NOMO-1 (cell line): ENCODE results near the gene SPDYE3.
"Not testable (repeated sequence)": the region's sequence is repeated elsewhere in the genome, so short reads cannot be mapped to it uniquely, and the experiment has no call there.

Experiments used
- DNase-seq, 2 experiments: peaks; one replicate each; lab custom pipeline; 2025; ENCODE audit not compliant: unreplicated experiment in 2 of 2; lab: John Stamatoyannopoulos, UW

The SPDYE3 gene

GRCh38 chr7:100307402-100307801 is at the start of gene SPDYE3:
Gene SPDYE3, plus strand, starts transcription at chr7:100307702. Its CDS starts 184 bp downstream, at chr7:100307886.
- DNase-seq, result not testable (repeated sequence)

GRCh38 chr7:100259984-100260383 is 47.5 kb upstream of the SPDYE3 start:
- DNase-seq, result not testable (repeated sequence)

- not testable (repeated sequence) for DNase-seq
These were observed 44.6 kb upstream of the SPDYE3 start for GRCh38 chr7:100262896-100263295.

DNA sequence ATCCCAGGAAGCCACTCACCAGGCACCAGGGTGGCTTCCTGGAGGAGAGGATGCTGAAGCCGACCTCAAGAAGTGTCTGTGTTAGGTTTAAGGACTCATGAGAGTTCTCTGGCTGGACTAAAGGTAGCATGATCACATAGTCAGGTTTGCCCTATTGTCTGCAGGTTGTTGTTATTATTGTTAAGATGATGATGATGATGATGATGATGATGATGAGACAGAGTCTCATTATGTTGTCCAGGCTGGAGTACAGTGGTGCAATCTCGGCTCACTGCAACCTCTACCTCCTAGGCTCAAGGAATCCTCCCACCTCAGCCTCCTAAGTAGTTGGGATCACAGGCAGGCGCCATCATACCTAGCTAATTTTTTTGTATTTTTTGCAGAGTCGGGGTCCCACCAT is 43.3 kb upstream of the SPDYE3 start:
- DNase-seq, result not testable (repeated sequence)

DNA sequence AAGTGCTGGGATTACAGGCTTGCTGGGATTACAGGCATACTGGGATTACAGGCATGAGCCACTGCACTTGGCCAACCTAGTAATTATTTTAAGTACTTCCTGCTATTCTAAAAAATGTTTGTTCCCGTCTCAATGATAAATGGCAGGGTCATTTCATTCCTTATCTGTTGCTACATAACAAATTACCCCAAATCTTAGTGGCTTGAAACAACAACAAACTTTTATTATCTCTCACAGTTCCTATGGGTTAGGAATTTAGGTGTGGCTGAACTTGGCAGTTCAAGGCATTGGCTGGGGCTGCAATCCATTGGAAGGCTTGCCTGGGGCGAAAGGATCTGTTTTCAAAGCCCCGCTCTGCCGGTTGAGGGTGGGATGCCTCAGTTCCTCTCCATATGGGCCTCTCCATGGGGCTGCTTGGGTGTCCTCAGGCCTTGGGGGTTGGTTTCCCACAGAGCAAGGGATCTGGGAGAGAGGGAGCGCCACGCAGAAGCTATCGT is 42.8 kb upstream of the SPDYE3 start:
- DNase-seq, result peak; percentile 34 to 53

DNA sequence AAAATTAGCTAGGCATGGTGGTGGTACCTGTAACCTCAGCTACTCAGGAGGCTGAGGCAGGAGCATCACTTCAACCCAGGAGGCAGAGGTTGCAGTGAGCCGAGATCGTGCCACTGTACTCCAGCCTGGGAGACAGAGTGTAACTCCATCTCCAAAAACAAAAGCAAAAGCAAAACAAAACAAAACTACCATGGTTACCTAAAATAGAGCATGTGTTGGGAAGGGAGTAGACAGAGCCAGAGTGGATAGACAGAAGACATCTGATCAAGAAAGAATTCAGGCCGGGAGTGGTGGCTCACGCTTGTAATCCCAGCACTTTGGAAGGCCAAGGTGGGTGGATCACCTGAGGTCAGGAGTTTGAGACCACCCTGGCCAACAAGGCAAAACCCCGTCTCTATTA is 41.7 kb upstream of the SPDYE3 start:
- not testable (repeated sequence) for DNase-seq

GRCh38 chr7:100266576-100267354 is 40.7 kb upstream of the SPDYE3 start:
- no peak for DNase-seq

- DNase-seq, result no peak
These were observed 39.9 kb upstream of the SPDYE3 start for GRCh38 chr7:100267648-100268047.

- not testable (repeated sequence) for DNase-seq
These were observed 38.6 kb upstream of the SPDYE3 start for GRCh38 chr7:100268882-100269281.

- DNase-seq, result not testable (repeated sequence)
These were observed 38.0 kb upstream of the SPDYE3 start for GRCh38 chr7:100269306-100270045.

DNA sequence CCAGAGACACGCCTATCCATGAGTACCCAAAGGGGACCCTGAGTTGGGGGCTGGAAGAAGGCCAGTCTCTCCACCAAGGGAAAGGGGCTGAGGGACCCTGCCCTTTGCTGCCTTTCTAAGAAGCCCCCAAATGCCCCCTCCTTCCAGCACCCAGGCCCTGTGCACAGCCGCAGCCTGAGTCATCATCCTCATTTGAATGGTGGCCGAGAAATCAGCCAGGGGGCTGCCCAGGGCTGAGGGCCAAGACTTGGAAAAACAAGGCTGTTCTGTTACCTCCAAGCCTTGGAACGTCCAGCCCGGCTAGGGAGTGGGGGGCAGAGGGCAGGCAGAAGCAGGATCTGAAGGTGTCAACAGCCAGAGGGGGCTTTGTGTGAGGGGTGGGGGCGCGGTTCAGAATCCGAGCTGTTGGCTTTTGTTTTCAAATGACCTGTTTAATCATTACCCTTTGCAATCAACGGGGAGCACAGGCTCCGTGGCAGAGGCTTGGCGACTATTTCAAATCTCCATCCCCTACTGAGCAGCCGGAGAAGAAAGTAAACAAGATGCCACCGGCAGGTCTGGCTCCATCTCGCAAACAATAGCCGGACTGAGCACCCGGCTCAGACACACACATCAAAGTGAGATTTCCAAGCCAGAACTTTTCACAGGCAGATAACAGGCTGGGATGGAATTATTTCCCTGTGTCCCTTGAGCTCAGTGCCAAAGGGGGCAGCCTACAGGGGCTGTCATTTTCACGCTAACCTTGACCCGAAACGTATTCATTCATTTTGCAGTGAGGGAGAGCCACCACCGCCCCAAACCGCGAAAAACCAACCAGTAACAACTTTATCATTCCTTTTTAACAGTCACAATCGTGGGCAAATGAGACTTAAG is 37.2 kb upstream of the SPDYE3 start:
- DNase-seq, result not testable (repeated sequence)

GRCh38 chr7:100270941-100271593 is 36.4 kb upstream of the SPDYE3 start:
- not testable (repeated sequence) for DNase-seq

GRCh38 chr7:100271716-100272537 is 35.6 kb upstream of the SPDYE3 start:
- peak; percentile 91 to 94 for DNase-seq

DNA sequence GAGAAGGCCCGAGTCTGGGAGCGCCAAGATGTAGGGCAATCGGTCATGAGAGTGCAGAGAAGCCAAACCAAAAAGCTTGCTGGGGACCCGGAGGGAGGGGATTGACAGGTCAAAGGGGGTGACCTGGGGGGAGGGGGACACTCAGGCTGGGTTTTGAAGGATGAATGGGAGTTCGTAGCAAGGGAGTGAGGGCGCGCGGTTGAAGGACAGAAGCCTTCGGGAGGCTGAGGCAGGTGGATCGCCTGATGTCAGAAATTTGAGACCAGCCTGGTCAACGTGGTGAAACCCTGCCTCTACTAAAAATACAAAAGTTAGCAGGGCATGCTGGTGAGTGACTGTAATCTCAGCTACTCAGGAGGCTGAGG is 35.0 kb upstream of the SPDYE3 start:
- not testable (repeated sequence) for DNase-seq

DNA sequence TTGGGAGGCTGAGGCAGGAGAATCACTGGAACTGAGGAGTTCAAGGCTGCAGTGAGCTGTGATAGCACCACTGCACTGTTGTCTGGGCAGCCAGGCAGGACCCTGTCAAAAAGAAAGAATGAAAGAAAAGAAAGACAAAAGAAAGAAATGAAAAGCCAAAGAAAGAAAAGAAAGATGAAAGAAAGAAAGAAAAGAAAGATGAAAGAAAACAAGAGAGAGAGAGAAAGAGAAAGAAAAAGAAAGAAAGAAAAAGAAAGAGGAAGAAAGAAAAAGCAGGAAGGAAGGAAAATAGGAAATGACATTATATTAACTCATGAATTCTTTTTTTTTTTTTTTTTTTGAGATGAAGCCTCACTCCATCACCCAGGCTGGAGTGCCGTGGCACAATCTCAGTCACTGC is 32.4 kb upstream of the SPDYE3 start:
- DNase-seq, result no peak

- not testable (repeated sequence) for DNase-seq
These were observed 31.4 kb upstream of the SPDYE3 start for GRCh38 chr7:100276126-100276525.

GRCh38 chr7:100282069-100282608 is 25.4 kb upstream of the SPDYE3 start:
- not testable (repeated sequence) for DNase-seq

GRCh38 chr7:100283147-100283546 is 24.4 kb upstream of the SPDYE3 start:
- DNase-seq, result not testable (repeated sequence)
